Upper lobe of left lung (tissue), 4 donors: ENCODE measurements around the gene RHOT2.

Experiments used
- CTCF ChIP-seq, 6 experiments: fragments of 450-650 bp in 4 of 6; fragments of 200-600 bp in 2 of 6; sonication (generic) in 2 of 6; IDR thresholded peaks; one replicate each; pipeline ENCODE4 v1.5.1; 2016 to 2019; ENCODE audit warnings: antibody characterized with exemption in 6 of 6
- EP300 ChIP-seq, 4 donors: sonication (generic); formaldehyde crosslinking; IDR thresholded peaks; one replicate each; pipeline ENCODE4 v1.5.1; 2017; ENCODE audit warnings: antibody characterized with exemption in 4 of 4, control low read depth in 2 of 4
- POLR2A ChIP-seq, 4 donors: fragments of 450-650 bp; IDR thresholded peaks; one replicate each; pipeline ENCODE4 v1.5.1; 2016 to 2017; ENCODE audit warnings: antibody characterized with exemption in 4 of 4, mild to moderate bottlenecking in 2 of 4
- POLR2AphosphoS5 ChIP-seq, 2 donors: sonication (generic); formaldehyde crosslinking; IDR thresholded peaks; one replicate each; pipeline ENCODE4 v1.5.1; 2017; ENCODE audit warnings: antibody characterized with exemption in 2 of 2

- TF ChIP-seq CTCF (IDR thresholded peaks at IDR 0.05) (no peak), EP300 (IDR thresholded peaks at IDR 0.05) (no peak), POLR2A (IDR thresholded peaks at IDR 0.05) (no peak), POLR2AphosphoS5 (IDR thresholded peaks at IDR 0.05) (no peak)
Observed at GRCh38 chr16:709566-710499, 41.9 kb downstream of the RHOT2 start.
